Lower leg skin (tissue), 4 donors: ENCODE results near the gene PGAP1. TPM values are rescaled to one million over a fixed set of nuclear protein-coding genes. Genes with fewer than 3 reads are reported as not detected.
"Not testable (repeated sequence)": the region's sequence is repeated elsewhere in the genome, so short reads cannot be mapped to it uniquely, and the experiment has no call there.

Experiments used
- DNase-seq, 2 donors: peaks; one replicate each; pipeline ENCODE4 v3.0.0-alpha.2; 2019; ENCODE audit warnings: low spot score in 2 of 2
- H3K4me3 ChIP-seq: fragments of 200-600 bp; sonication (generic); 2 replicates; pipeline ENCODE4 v1.5.1; 2017; ENCODE audit warnings: mild to moderate bottlenecking, low read depth; ENCODE audit not compliant: poor library complexity, severe bottlenecking
- CTCF ChIP-seq, 3 donors: fragments of 450-650 bp; IDR thresholded peaks; one replicate each; pipeline ENCODE4 v1.5.1; 2016; ENCODE audit warnings: antibody characterized with exemption in 3 of 3, mild to moderate bottlenecking in 3 of 3, moderate library complexity in 2 of 3
- POLR2A ChIP-seq, 2 donors: fragments of 450-650 bp; IDR thresholded peaks; one replicate each; pipeline ENCODE4 v1.6.1; 2016 to 2017; ENCODE audit warnings: antibody characterized with exemption in 2 of 2, mild to moderate bottlenecking in 1 of 2, moderate library complexity in 1 of 2
- WGBS, 2 donors: methylation state at CpG; one replicate each; pipeline ENCODE4 v1.1.5; 2018; 5-methylcytosine and 5-hydroxymethylcytosine counted together
- intact Hi-C: fragments of 100-400 bp; cut with DNase I; formaldehyde crosslinking; loops from one replicate; pipeline ENCODE4 v1.15.0; 2023; ENCODE audit warnings: low total_unique reads
- total RNA-seq, 4 donors: library from RNA; depleted of rRNA; stranded (reverse); fragments of >200 nt; gene quantifications; one replicate each; pipeline ENCODE4 v1.1.0, GENCODE V29; 2016

PGAP1 gene
- total RNA-seq, 4 donors from 2014 or later, result 20.0 to 25.4 (median 23.6) TPM

- no peak for DNase-seq
- intact Hi-C loops, result no loop called here
- TF ChIP-seq CTCF (IDR thresholded peaks at IDR 0.05) (no peak), POLR2A (IDR thresholded peaks at IDR 0.05) (no peak)
These were observed 8.7 kb downstream of the PGAP1 start for GRCh38 chr2:196917802-196918201.

DNA sequence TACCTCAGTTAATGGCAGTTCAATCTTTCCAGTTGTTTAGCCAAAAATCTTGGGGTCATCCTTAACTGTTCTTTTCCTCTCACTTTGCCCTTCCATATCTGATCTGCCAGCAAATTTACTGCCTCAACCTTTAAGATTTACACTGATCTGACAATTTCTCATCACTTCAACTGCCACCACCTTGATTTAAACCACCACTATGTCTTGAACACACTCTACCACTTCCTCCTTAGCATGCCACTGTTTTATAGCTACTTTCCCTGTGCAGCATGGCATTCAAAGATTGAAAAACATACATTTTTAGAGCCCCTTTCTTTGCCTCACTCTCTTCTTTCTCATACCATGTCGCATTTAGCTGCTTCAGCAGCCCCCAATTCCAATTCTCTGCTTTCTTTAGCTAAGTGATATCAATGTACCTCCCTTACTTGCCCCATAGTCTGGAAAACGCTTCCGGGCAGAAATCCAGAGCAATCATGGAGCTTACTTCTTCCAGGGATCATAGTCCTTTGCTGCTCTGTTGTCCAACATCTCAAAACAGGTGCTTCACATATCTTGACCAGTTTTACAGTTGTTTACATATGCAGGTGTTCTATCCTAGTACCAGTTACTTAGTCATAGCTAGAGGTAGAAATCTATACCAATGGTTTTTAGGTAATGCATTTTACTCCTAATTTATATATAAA lies 10.9 kb downstream of the PGAP1 start:
- TF ChIP-seq CTCF (IDR thresholded peaks at IDR 0.05), result no peak
- TF ChIP-seq POLR2A (IDR thresholded peaks at IDR 0.05), result no peak
- WGBS, 2 donors, result 97 to 99% methylated on average over 3 of the region's 3 CpGs
- DNase-seq, result no peak
- no peak overlapping the region for H3K4me3 ChIP-seq
- intact Hi-C loops, result no loop called here

More at GRCh38 chr2:196917802-196918201, 8.7 kb downstream of the PGAP1 start:
- no peak overlapping the region for H3K4me3 ChIP-seq

GRCh38 chr2:196914867-196915460 lies 11.5 kb downstream of the PGAP1 start:
- DNase-seq, result no peak
- H3K4me3 ChIP-seq, result no peak overlapping the region
- TF ChIP-seq CTCF (IDR thresholded peaks at IDR 0.05) (no peak), POLR2A (IDR thresholded peaks at IDR 0.05) (no peak)
- intact Hi-C loops, result no loop called here
- 94% methylated on average over 4 of the region's 4 CpGs for WGBS, 2 donors

GRCh38 chr2:196913691-196914090 lies 12.8 kb downstream of the PGAP1 start:
- no peak for DNase-seq
- WGBS, 2 donors, result 91 to 100% methylated on average over 1 of the region's 1 CpG
- no peak overlapping the region for H3K4me3 ChIP-seq
- intact Hi-C loops, result no loop called here
- TF ChIP-seq POLR2A (IDR thresholded peaks at IDR 0.05), result no peak
- TF ChIP-seq CTCF (IDR thresholded peaks at IDR 0.05), result no peak

DNA sequence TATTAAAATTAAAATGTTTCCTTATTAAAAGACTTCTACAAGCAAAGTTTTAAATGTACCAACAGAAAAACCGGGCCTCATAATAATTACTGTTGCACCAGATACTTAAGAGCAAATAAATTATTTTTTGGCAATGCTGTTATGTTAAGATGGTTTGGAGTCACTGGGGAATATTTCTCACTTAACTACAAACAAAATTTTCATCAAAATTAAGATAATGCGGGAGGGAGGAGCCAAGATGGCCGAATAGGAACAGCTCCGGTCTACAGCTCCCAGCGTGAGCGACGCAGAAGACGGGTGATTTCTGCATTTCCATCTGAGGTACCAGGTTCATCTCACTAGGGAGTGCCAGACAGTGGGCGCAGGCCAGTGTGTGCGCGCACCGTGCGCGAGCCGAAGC lies 21.1 kb downstream of the PGAP1 start:
- intact Hi-C loops, DNase-seq, H3K4me3 ChIP-seq: not testable (repeated sequence)
- WGBS, 2 donors, result 80 to 88% methylated on average over 8 of the region's 15 CpGs

DNA sequence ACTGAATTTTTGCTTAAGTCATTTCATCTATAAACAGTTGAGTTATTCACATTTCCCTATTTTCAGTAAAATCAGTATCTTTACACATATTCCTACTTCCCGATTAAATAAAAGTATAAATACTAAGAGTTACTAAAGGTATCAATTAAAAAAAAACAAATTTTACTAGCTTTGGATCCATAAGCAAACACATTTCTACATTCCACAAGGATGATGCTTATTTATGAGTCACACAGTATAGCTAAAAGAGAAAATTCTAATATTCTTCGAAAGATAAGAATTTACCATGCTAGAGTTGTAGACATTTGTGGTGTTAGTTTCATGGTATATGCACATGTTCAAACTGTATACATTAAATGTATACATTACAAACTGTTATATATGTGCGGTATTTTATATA lies 23.7 kb downstream of the PGAP1 start:
- intact Hi-C loops, result no loop called here
- TF ChIP-seq CTCF (IDR thresholded peaks at IDR 0.05), result no peak
- no peak for TF ChIP-seq POLR2A (IDR thresholded peaks at IDR 0.05)
- no peak overlapping the region for H3K4me3 ChIP-seq
- WGBS, 2 donors, result 93 to 96% methylated on average over 3 of the region's 3 CpGs
- DNase-seq, result no peak
